Osteocyte (in vitro differentiated cells): ENCODE results near the gene HIVEP2. TPM values are rescaled to one million over a fixed set of nuclear protein-coding genes. Genes with fewer than 3 reads are reported as not detected.

Experiments
- DNase-seq: peaks from one replicate; pipeline ENCODE4 v3.0.0; 2021; ENCODE audit warnings: mixed read lengths; ENCODE audit not compliant: unreplicated experiment; ENCODE audit errors: extremely low spot score
- H3K27ac Mint-ChIP-seq: one replicate; pipeline ENCODE4 v1.8.0; 2021; ENCODE audit warnings: mild to moderate bottlenecking, mixed read lengths; ENCODE audit not compliant: unreplicated experiment
- H3K27me3 Mint-ChIP-seq: one replicate; pipeline ENCODE4 v1.8.0; 2021; ENCODE audit warnings: mixed read lengths; ENCODE audit not compliant: unreplicated experiment
- H3K36me3 Mint-ChIP-seq: one replicate; pipeline ENCODE4 v1.8.0; 2021; ENCODE audit warnings: mixed read lengths; ENCODE audit not compliant: unreplicated experiment
- H3K4me1 Mint-ChIP-seq: one replicate; pipeline ENCODE4 v1.8.0; 2021; ENCODE audit warnings: mixed read lengths; ENCODE audit not compliant: unreplicated experiment
- H3K4me3 Mint-ChIP-seq: one replicate; pipeline ENCODE4 v1.8.0; 2021; ENCODE audit warnings: mild to moderate bottlenecking, moderate library complexity, mixed read lengths; ENCODE audit not compliant: unreplicated experiment
- H3K9me3 Mint-ChIP-seq: one replicate; pipeline ENCODE4 v1.8.0; 2021; ENCODE audit warnings: mixed read lengths; ENCODE audit not compliant: unreplicated experiment
- total RNA-seq: library from RNA; stranded (reverse); gene quantifications from 2 replicates; pipeline ENCODE4 v1.2.1, GENCODE V29; 2021
- TF ChIP-seq, protein P1 (sequence below): fragments of 200-600 bp; sonication (generic); IDR thresholded peaks from 2 replicates; pipeline ENCODE4 v1.5.0; 2021; ENCODE audit warnings: antibody characterized with exemption, mild to moderate bottlenecking, moderate library complexity

Gene HIVEP2
- total RNA-seq, 1 donor from 2014 or later: 39.2 TPM

DNA sequence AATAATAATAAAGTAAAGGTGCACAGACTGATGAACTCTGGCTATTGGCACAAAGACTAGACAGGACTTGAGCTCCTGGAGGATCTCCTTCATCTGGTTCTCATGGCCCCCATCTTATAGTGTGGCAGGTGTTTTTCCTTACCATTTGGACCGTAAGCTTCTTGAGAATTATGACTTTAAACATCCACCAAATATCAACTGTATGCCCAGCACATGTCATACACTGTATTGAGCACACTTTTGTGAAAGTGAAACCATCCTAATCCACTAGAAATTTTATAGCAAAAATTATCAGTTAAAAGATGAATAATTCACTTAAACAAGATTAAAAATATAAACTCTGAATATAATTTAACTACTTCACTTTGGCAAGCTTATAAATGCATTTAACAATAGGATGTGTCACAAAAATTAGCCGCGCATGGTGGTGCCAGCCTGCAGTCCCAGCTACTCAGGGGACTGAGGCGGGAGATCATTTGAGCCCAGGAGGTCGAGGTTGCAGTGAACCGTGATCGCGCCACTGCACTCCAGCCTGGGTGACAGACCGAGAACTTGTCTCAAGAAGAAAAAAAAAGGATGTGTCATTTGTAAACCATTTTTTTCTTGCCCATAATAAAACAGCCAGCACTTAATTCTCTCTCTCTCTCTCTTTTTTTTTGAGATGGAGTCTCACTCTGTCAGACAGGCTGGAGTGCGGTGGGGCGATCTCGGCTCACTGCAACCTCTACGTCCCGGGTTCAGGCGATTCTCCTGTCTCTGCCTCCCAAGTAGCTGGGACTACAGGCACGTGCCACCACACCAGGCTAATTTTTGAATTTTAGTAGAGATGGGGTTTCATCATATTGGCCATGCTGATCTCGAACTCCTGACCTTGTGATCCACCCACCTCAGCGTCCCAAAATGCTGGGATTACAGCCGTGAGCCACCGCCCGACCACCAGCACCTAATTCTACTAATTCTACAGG is 9.1 kb downstream of the HIVEP2 start:
- H3K4me3 Mint-ChIP-seq: no peak overlapping the region
- H3K27me3 Mint-ChIP-seq: no peaks in the 10 kb centered on the region
- H3K4me1 Mint-ChIP-seq: peaks cover 44% of the 10 kb centered on the region
- H3K27ac Mint-ChIP-seq: peak overlapping the region; percentile 38
- H3K9me3 Mint-ChIP-seq: no peaks in the 10 kb centered on the region
- TF ChIP-seq, protein P1, sequence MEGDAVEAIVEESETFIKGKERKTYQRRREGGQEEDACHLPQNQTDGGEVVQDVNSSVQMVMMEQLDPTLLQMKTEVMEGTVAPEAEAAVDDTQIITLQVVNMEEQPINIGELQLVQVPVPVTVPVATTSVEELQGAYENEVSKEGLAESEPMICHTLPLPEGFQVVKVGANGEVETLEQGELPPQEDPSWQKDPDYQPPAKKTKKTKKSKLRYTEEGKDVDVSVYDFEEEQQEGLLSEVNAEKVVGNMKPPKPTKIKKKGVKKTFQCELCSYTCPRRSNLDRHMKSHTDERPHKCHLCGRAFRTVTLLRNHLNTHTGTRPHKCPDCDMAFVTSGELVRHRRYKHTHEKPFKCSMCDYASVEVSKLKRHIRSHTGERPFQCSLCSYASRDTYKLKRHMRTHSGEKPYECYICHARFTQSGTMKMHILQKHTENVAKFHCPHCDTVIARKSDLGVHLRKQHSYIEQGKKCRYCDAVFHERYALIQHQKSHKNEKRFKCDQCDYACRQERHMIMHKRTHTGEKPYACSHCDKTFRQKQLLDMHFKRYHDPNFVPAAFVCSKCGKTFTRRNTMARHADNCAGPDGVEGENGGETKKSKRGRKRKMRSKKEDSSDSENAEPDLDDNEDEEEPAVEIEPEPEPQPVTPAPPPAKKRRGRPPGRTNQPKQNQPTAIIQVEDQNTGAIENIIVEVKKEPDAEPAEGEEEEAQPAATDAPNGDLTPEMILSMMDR: no peak
- H3K36me3 Mint-ChIP-seq: peaks cover 7% of the 10 kb centered on the region
- no peak for DNase-seq

DNA sequence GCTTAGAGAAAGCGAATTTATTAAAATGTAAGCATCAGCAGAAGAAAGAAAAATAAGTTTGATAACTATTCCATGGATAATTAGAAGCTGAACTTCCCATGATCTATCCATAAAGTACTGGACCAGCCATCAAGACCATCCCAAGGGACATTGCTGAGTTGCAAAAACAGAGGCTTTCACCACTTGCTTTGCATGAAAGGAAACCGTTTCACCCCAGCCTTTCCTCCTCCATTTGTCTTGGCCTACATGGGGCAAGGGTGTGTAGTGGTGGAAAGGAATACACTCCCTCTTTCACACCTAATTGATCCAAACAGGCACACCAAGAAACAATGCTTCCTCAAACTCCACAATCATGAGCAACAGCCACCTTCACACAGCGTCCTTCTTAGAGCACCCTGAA is 10.4 kb downstream of the HIVEP2 start:
- no peak overlapping the region for H3K27ac Mint-ChIP-seq

DNA sequence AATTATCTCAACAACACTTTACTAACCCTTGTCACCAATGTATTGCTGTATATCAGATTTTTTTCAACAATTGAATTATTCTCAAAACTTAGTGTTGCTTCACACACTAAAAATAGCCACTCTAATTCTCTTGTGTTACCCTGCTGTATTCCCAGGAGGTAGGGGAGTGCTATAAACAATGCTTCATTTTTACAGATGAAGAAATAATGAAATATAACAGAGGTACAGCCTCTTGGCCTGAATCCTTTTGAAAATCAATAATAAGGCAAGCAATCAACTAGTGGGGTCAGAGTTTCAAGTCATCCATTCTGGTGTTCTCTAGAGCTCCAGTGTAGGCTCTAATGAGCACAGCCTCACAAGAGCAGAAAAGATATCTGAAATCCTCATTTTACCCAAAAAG is 10.9 kb downstream of the HIVEP2 start:
- Mint-ChIP-seq H3K9me3 (no peaks in the 10 kb centered on the region), H3K4me3 (no peak overlapping the region), H3K27ac (no peak overlapping the region), H3K27me3 (no peaks in the 10 kb centered on the region), H3K36me3 (peaks cover 7% of the 10 kb centered on the region), H3K4me1 (peaks cover 45% of the 10 kb centered on the region)
- TF ChIP-seq, protein P1: no peak
- DNase-seq: no peak

More for the DNA sequence above, 10.4 kb downstream of the HIVEP2 start:
- TF ChIP-seq, protein P1: no peak
- no peak for DNase-seq
- peaks cover 45% of the 10 kb centered on the region for H3K4me1 Mint-ChIP-seq
- no peak overlapping the region for H3K4me3 Mint-ChIP-seq
- peaks cover 7% of the 10 kb centered on the region for H3K36me3 Mint-ChIP-seq
- no peaks in the 10 kb centered on the region for H3K27me3 Mint-ChIP-seq
- H3K9me3 Mint-ChIP-seq: no peaks in the 10 kb centered on the region

DNA sequence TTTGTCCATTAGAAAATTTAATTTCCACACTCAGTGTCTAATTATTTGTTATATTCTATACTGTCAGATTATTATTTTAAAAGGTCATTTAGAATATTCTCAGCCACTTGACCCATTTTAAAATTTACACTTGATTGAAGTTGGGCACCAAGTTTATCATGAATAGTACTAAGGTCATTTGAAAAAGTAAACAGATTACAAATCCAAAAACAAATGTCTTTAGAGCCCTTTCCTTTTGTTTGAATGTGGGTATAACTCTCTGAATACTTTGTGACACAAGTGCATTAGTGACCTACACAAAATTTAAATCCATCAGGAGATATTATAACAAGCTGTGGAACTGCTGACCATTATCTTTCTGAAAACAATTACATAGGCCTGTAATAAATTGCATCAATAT is 11.3 kb downstream of the HIVEP2 start:
- H3K4me3 Mint-ChIP-seq: no peak overlapping the region
- no peaks in the 10 kb centered on the region for H3K9me3 Mint-ChIP-seq
- peaks cover 7% of the 10 kb centered on the region for H3K36me3 Mint-ChIP-seq
- no peak for DNase-seq
- H3K27me3 Mint-ChIP-seq: no peaks in the 10 kb centered on the region
- TF ChIP-seq, protein P1: no peak
- peaks cover 47% of the 10 kb centered on the region for H3K4me1 Mint-ChIP-seq
- H3K27ac Mint-ChIP-seq: no peak overlapping the region

DNA sequence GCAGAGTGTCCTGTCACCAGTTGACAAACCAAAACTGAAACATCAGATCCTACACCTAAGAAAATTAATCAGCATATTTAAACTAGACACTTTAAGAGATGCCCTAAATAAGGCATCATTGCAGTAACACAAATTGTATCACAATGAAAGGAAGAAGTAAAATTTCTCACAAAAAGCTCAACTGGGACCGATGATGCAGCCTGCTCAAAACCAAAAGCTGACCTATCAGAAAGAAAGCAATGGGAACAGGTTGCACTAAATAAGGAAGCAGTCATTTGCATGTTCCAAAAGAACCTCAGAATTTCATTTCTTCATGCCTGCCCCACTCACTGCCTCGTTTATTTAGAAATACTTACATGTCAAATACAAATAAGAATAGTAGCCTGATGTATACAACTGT is 12.1 kb downstream of the HIVEP2 start:
- Mint-ChIP-seq H3K4me1 (peaks cover 48% of the 10 kb centered on the region), H3K4me3 (no peak overlapping the region), H3K36me3 (peaks cover 7% of the 10 kb centered on the region), H3K27ac (no peak overlapping the region), H3K27me3 (no peaks in the 10 kb centered on the region), H3K9me3 (no peaks in the 10 kb centered on the region)
- TF ChIP-seq, protein P1: no peak
- DNase-seq: no peak
